ENCODE data around the gene YES1.

DNA sequence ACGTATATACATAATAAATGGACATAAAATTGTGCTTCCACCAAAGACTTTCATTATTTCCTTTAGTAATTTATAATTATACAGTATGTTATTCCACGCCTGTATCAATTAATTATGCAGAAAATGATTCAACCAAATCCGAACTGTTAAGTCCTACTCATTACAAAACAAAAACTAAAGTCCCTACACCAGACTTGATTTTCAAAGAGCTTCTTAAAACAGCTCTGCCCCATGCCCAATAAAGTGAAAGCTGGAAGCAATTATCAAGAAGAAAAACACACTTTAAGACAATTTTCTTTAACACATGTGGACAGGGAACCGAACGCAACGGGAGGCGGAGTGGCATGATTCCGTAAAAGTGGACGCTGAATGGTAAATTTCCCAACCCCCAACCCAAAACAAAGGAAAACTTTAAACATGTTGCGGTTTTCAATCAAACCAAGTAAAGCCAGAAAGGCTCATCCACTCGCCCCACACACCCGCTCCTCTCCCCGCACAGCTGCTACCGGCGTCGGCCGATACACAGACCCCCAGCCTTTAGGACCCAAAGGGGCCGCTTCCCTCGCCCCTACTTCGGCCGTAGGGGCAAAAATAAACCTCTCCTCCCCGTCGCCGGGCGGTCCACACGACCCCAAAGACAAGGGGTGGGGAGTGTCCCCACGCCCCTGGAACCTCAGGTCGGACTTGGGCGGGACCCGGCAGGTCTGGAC, 705 bp downstream of the YES1 start:
- TF ChIP-seq, protein P1, sequence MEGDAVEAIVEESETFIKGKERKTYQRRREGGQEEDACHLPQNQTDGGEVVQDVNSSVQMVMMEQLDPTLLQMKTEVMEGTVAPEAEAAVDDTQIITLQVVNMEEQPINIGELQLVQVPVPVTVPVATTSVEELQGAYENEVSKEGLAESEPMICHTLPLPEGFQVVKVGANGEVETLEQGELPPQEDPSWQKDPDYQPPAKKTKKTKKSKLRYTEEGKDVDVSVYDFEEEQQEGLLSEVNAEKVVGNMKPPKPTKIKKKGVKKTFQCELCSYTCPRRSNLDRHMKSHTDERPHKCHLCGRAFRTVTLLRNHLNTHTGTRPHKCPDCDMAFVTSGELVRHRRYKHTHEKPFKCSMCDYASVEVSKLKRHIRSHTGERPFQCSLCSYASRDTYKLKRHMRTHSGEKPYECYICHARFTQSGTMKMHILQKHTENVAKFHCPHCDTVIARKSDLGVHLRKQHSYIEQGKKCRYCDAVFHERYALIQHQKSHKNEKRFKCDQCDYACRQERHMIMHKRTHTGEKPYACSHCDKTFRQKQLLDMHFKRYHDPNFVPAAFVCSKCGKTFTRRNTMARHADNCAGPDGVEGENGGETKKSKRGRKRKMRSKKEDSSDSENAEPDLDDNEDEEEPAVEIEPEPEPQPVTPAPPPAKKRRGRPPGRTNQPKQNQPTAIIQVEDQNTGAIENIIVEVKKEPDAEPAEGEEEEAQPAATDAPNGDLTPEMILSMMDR (IDR thresholded peaks at IDR 0.05) = no peak
- TF ChIP-seq POLR2A (IDR thresholded peaks at IDR 0.05) = no peak

All from Peyer's patch (tissue), 4 donors.